Adrenal gland (tissue), 5 donors: ENCODE results near the gene BEX2.

Experiments used
- POLR2A ChIP-seq, 2 donors: fragments of 450-650 bp; IDR thresholded peaks; one replicate each; pipeline ENCODE4 v1.6.1; 2017; ENCODE audit warnings: antibody characterized with exemption in 2 of 2, mild to moderate bottlenecking in 2 of 2, moderate library complexity in 1 of 2
- TF ChIP-seq, protein P1 (sequence below), 6 experiments: fragments of 450-650 bp in 4 of 6; fragments of 200-600 bp in 2 of 6; sonication (generic) in 1 of 6; IDR thresholded peaks; 1 replicate in 5 of 6; 2 replicates in 1 of 6; pipeline versions ENCODE4 v1.5.1 to v1.8.0; 2016 to 2021; ENCODE audit warnings: antibody characterized with exemption in 6 of 6, mild to moderate bottlenecking in 2 of 6, moderate library complexity in 1 of 6
- donor health status: DM: no; HTN: no; CAD: no.

DNA sequence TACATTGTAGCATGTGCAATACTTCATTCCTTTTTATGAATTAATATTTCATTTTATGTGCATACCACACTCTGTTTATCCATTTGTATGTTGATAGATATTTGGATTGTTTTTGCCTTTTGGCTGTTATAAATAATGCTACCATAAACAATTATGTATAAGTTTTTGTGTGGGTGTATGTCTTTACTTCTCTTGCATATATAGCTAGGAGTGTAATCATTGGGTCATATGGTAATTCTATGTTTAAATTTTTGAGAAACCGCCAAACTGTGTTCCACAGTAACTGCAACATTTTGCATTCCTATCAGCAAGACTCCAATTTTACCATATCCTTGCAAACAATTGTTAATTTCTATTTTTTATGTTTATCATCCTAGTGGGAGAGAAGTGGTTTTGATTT lies 31.2 kb downstream of the BEX2 start:
- TF ChIP-seq, protein P1, sequence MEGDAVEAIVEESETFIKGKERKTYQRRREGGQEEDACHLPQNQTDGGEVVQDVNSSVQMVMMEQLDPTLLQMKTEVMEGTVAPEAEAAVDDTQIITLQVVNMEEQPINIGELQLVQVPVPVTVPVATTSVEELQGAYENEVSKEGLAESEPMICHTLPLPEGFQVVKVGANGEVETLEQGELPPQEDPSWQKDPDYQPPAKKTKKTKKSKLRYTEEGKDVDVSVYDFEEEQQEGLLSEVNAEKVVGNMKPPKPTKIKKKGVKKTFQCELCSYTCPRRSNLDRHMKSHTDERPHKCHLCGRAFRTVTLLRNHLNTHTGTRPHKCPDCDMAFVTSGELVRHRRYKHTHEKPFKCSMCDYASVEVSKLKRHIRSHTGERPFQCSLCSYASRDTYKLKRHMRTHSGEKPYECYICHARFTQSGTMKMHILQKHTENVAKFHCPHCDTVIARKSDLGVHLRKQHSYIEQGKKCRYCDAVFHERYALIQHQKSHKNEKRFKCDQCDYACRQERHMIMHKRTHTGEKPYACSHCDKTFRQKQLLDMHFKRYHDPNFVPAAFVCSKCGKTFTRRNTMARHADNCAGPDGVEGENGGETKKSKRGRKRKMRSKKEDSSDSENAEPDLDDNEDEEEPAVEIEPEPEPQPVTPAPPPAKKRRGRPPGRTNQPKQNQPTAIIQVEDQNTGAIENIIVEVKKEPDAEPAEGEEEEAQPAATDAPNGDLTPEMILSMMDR (IDR thresholded peaks at IDR 0.05): no peak
- TF ChIP-seq POLR2A (IDR thresholded peaks at IDR 0.05): no peak
